ENCODE measurements around the gene COL6A3.
"Not testable (repeated sequence)": the region's sequence is repeated elsewhere in the genome, so short reads cannot be mapped to it uniquely, and the experiment has no call there.

COL6A3 gene

DNA sequence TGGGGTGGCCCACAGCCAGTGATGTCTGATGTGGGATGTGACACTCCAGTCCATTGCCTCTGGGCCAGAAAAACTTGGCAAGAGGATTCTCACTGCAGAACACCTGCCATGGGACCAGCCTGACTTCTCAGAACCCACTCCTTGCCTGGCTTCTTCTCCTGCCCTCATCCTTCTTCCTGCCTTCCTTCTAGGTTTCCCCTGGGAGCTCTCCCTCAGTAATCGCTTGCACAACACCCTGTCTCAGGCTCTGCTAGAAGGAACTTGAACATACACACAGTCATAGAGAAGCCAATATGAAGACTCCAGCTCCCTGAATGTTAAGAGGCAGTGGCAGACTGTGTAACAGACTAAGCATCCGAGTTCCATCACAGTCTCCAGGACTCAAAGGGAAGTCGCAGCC, 4.3 kb upstream of the COL6A3 start:
- DNase-seq (ENCODE audit: low read depth): no peak
- H3K4me3 ChIP-seq (ENCODE audit: low read length): no peak overlapping the region
- TF ChIP-seq, protein P1, sequence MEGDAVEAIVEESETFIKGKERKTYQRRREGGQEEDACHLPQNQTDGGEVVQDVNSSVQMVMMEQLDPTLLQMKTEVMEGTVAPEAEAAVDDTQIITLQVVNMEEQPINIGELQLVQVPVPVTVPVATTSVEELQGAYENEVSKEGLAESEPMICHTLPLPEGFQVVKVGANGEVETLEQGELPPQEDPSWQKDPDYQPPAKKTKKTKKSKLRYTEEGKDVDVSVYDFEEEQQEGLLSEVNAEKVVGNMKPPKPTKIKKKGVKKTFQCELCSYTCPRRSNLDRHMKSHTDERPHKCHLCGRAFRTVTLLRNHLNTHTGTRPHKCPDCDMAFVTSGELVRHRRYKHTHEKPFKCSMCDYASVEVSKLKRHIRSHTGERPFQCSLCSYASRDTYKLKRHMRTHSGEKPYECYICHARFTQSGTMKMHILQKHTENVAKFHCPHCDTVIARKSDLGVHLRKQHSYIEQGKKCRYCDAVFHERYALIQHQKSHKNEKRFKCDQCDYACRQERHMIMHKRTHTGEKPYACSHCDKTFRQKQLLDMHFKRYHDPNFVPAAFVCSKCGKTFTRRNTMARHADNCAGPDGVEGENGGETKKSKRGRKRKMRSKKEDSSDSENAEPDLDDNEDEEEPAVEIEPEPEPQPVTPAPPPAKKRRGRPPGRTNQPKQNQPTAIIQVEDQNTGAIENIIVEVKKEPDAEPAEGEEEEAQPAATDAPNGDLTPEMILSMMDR (conservative IDR thresholded peaks at IDR 0.05; ENCODE audit: low read depth, low read length): no peak

DNA sequence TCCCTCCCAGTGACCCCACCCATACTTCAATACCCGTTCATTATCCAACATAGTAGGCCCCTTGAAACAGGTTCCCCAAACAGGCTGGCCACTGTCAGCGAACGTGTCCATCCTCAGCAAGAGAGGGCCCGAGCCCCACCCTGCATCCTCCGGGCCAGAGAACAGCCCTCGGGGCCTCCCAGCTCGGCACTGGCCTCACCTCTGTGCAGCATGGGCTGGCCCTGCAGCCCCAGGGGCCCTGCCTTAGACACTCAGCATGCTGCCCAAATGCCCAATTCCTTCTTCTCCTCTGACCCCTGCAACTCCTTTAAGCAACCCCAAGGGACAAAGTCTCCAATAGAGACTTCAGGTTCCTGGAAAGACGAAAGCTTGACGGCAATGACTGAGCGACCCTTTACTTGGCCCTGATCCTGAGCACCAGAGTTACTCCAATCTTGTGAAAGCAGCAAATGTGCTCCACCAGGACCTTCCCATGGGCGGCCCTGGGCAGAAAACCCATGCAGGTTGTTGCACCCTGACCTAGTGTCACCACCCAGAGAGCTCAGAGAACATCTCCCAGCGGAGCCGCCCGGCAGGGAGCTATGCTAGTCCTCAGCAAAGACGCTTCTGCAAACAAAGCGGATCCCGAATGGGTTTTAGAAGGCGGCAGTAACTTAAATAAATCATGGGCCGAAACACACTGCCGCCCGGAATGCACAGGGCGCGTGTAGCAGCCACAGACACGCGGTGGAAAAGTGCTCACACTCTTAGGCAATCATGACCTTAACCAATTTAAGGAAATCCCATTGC, 782 bp downstream of the COL6A3 start:
- no peak for DNase-seq (ENCODE audit: low read depth)
- H3K4me3 ChIP-seq (ENCODE audit: low read length): no peak overlapping the region
- TF ChIP-seq, protein P1 (conservative IDR thresholded peaks at IDR 0.05; ENCODE audit: low read depth, low read length): no peak

DNA sequence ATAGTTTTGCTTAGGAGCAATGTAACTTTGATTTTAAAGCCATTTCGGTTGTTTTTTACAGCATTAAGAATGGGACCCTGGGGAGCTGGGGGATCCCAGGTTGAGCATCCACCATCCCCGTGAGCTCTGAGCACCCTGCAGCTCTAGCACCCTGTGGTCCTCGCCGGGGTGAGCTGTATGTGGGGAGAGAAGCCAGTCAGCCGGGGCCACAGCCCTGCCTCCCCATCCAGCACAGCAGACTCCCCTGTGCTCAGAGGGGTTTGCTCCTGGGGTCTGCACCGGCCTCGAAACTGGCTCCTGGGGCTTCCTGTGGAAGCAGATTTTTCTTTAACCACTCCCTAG, 1.3 kb downstream of the COL6A3 start:
- DNase-seq (ENCODE audit: low read depth): no peak
- no peak overlapping the region for H3K4me3 ChIP-seq (ENCODE audit: low read length)
- TF ChIP-seq, protein P1 (conservative IDR thresholded peaks at IDR 0.05; ENCODE audit: low read depth, low read length): no peak

DNA sequence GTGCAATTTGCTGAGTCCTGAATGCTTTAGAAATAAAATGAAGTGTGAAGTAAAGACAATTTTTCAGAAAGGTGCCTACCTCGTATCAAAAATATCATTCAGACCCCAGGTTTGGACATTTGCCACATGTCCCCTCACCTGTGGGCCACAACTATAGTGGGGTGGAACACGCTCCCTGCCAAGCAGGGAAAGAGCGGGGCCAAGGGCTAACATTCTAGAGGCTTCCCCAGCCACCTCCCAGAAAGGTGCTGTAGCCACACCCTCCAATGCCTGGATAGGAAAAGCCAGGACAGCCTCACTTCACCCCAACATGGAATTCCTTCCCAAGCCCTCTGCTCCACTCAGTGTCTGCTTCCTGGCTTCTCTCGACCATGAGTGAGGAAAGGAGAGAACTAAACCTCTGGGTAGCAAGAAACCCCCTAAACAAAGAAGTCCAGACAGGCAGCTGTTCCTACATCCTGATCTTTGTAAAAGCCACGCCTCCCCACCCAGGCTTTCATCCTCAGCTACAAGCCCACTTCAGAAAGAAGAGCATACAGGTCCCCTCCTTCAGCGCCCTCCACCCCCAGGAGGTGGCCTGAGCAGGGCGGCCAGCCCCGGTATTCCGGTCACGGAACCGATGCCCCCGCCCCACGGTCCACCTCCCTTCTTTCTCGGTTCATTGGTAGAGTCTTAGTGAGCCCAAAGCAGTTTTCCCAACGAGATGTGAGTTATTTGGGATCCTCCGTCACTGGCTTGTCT, 2.1 kb downstream of the COL6A3 start:
- TF ChIP-seq, protein P1 (conservative IDR thresholded peaks at IDR 0.05; ENCODE audit: low read depth, low read length): no peak
- DNase-seq (ENCODE audit: low read depth): no peak
- H3K4me3 ChIP-seq (ENCODE audit: low read length): no peak overlapping the region

DNA sequence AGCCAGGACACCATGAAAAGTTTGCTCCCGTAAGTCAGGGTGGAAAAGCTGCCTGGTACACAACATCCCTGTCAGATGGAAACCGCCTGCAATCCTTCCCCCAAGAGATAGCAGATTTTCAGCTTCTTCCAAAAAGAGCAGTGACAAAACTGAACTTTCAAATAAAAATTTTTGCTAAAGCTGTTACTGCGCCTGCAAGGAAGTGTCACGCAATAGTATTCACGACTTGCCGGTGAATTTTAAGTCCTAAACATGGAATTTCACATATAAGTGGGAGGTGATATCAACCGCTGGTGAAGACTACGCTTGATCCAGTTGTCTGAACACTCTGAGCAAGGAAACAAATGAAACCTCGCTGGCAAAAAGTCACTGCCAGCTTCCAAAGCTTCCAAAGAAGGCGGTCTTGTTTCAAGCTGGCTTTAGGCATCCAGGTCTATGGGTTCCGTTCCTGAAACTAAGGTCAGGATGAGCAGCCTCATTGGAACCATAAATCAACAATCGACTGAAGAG, 2.8 kb downstream of the COL6A3 start:
- no peak for DNase-seq (ENCODE audit: low read depth)
- no peak overlapping the region for H3K4me3 ChIP-seq (ENCODE audit: low read length)
- TF ChIP-seq, protein P1 (conservative IDR thresholded peaks at IDR 0.05; ENCODE audit: low read depth, low read length): no peak

DNA sequence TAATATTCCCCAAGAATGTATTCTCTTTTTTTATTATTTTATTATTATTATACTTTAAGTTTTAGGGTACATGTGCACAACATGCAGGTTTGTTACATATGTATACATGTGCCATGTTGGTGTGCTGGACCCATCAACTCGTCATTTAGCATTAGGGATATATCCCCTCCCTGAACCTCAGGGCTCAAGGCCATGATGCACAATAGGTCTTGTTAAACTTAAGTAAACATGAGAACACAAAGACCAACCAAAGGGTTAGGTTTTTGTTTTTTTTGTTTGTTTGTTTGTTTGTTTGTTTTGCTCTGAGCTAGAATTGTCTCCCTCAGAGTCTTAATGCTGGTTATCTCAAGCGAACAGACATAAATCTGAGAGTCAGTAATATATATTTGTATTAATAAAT, 4.7 kb downstream of the COL6A3 start:
- DNase-seq (ENCODE audit: low read depth); H3K4me3 ChIP-seq (ENCODE audit: low read length): not testable (repeated sequence)

DNA sequence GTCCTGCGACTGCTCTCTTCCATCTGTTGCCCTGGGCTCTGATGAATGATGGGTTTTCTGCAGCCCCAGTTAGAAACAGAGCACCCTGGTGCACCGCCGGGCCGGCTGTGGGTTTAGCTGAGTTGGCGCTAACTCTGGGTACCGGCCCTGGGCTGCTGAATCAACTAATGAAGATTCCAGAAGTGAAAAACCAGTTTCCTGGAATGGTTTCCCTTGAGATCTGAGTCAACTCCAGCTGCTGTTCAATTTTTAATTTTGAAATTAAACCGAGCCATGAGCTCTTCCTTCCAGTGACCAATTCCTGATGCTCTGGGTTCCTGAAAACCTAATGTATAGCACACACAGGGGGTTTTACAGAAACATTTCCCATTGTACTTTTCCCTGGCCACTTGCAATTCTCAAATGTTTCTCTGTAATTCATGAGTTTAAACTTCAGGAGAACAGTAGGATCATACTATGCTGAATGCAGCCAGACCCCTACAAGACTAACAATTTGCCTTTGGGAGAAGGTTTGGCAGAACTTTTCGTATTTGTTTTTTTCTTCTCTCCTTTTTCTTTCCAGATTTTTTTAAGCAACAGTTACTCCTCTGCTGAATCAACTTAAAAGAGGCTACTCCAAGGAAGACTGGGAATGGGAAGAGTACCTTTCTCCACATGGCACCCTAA, 5.5 kb downstream of the COL6A3 start:
- no peak for DNase-seq (ENCODE audit: low read depth)
- TF ChIP-seq, protein P1 (conservative IDR thresholded peaks at IDR 0.05; ENCODE audit: low read depth, low read length): no peak
- H3K4me3 ChIP-seq (ENCODE audit: low read length): no peak overlapping the region

Data from retinal pigment epithelial cell (primary cell).